ENCODE measurements around the gene AP3S2.

AP3S2 gene

GRCh38 chr15:89812847-89813320 lies 80.9 kb downstream of the AP3S2 start:
- DNase-seq = no peak

- DNase-seq = no peak
Observed at GRCh38 chr15:89812011-89812846, 81.6 kb downstream of the AP3S2 start.

GRCh38 chr15:89810837-89811236 lies 83.0 kb downstream of the AP3S2 start:
- DNase-seq = no peak

- DNase-seq = no peak
Observed at GRCh38 chr15:89809787-89810148, 84.0 kb downstream of the AP3S2 start.

GRCh38 chr15:89809093-89809786 lies 84.6 kb downstream of the AP3S2 start:
- no peak for DNase-seq

- no peak for DNase-seq
Observed at GRCh38 chr15:89808160-89808870, 85.5 kb downstream of the AP3S2 start.

- no peak for DNase-seq
Observed at GRCh38 chr15:89807689-89808088, 86.1 kb downstream of the AP3S2 start.

- no peak for DNase-seq
Observed at GRCh38 chr15:89806559-89807550, 86.9 kb downstream of the AP3S2 start.

- DNase-seq = no peak
Observed at GRCh38 chr15:89806210-89806558, 87.6 kb downstream of the AP3S2 start.

- DNase-seq = no peak
Observed at GRCh38 chr15:89805241-89806209, 88.3 kb downstream of the AP3S2 start.

GRCh38 chr15:89803941-89804800 lies 89.6 kb downstream of the AP3S2 start:
- DNase-seq = no peak

GRCh38 chr15:89802986-89803824 lies 90.6 kb downstream of the AP3S2 start:
- DNase-seq = no peak

GRCh38 chr15:89802231-89802928 lies 91.4 kb downstream of the AP3S2 start:
- peak; percentile 66 for DNase-seq

- no peak for DNase-seq
Observed at GRCh38 chr15:89801471-89802195, 92.2 kb downstream of the AP3S2 start.

GRCh38 chr15:89799918-89800498 lies 93.8 kb downstream of the AP3S2 start:
- DNase-seq = no peak

GRCh38 chr15:89799011-89799911 lies 94.5 kb downstream of the AP3S2 start:
- no peak for DNase-seq
